ENCODE results near the gene PPP1R27. TPM values are rescaled to one million over a fixed set of nuclear protein-coding genes. Genes with fewer than 3 reads are reported as not detected.

Gene PPP1R27
- polyA plus RNA-seq, 1 donor (not counting 4 experiments of a cell fraction or from before 2014, with no cell fraction given) = 0.12 TPM

DNA sequence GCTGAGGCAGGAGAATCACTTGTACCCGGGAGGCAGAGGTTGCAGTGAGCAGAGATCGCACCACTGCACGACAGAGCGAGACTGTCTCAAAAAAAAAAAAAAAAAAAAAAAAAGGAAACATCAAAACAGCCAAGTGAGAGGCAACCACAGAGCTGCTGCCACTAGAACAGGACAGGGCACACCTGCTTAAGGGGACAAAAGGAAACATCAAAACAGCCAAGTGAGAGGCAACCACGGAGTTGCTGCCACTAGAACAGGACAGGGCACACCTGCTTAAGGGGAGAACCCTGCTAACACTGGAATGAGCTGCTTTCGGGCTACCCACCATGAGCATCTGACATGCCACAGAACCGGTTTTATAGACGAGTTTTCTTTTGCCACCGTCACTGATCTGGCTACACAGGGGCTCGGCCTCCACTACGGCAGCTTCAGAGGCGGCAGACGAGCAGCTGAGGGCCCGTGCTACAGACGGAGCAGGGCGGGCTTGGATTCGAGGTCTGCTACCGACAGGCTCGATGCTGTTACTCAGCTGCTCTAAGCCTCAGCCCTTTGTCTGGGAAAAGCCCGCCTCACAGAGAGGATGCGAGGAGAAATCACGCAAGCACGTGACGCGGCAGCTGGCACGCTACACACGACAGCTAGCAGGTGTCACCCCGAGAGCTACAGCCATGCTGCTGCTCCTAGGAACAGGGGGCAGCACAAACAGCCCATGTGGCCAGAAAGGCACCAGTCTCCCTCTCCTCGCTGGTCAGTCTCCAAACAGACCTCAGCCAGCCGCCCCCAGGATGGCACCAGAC lies 23.5 kb upstream of the PPP1R27 start:
- Histone ChIP-seq H3K4me2 (ENCODE audit: control insufficient read depth, extremely low read depth, insufficient read depth, low read depth, low read length) (peak overlapping the region; percentile 98), H3K9me3 (ENCODE audit: control insufficient read depth, low read depth, low read length) (no peaks in the 10 kb centered on the region), H3K27ac (ENCODE audit: control insufficient read depth, insufficient read depth, low read length) (no peak overlapping the region), H2AFZ (ENCODE audit: control insufficient read depth, low read length) (no peak overlapping the region), H3K27me3 (ENCODE audit: control insufficient read depth, extremely low read depth, insufficient read depth, low read length) (no peaks in the 10 kb centered on the region), H4K20me1 (ENCODE audit: control insufficient read depth, extremely low read depth, insufficient read depth, low read length) (peaks cover 20% of the 10 kb centered on the region), H3K4me3 (ENCODE audit: control insufficient read depth in 2 of 3, extremely low read depth in 1 of 3, insufficient read depth in 2 of 3, low read depth in 1 of 3, low read length in 3 of 3) (peak overlapping the region; percentile 82 to 98 (median 96)), H3K9ac (ENCODE audit: control insufficient read depth, extremely low read depth, insufficient read depth, low read length) (peak overlapping the region; percentile 96), H3K79me2 (ENCODE audit: control insufficient read depth, insufficient read depth, low read length) (peaks cover 85% of the 10 kb centered on the region), H3K4me1 (ENCODE audit: control insufficient read depth, extremely low read depth, insufficient read depth, low read length) (peaks cover 61% of the 10 kb centered on the region), H3K36me3 (ENCODE audit: control insufficient read depth in 2 of 2, extremely low read depth in 1 of 2, insufficient read depth in 2 of 2, low read length in 2 of 2) (peaks cover 30 to 46% of the 10 kb centered on the region in 2 experiments), H3K9me1 (ENCODE audit: control insufficient read depth, extremely low read depth, insufficient read depth, low read length) (peaks cover 2% of the 10 kb centered on the region)
- FAIRE-seq (no peak), DNase-seq (ENCODE audit: low read depth, low spot score) (no peak)
- dilution Hi-C loops (cut with MboI; ENCODE audit: extremely low pct_ligation_motif_present, low sequenced_read_pairs) = no loop called here
- TF ChIP-seq EZH2 (IDR thresholded peaks at IDR 0.05; ENCODE audit: low read length) (no peak), CTCF (optimal IDR thresholded peaks at IDR 0.05 in 1 of 3, IDR thresholded peaks at IDR 0.05 in 1 of 3, conservative IDR thresholded peaks at IDR 0.05 in 1 of 3; ENCODE audit: extremely low read depth in 1 of 3, insufficient read depth in 2 of 3, low read length in 3 of 3) (no peak)

DNA sequence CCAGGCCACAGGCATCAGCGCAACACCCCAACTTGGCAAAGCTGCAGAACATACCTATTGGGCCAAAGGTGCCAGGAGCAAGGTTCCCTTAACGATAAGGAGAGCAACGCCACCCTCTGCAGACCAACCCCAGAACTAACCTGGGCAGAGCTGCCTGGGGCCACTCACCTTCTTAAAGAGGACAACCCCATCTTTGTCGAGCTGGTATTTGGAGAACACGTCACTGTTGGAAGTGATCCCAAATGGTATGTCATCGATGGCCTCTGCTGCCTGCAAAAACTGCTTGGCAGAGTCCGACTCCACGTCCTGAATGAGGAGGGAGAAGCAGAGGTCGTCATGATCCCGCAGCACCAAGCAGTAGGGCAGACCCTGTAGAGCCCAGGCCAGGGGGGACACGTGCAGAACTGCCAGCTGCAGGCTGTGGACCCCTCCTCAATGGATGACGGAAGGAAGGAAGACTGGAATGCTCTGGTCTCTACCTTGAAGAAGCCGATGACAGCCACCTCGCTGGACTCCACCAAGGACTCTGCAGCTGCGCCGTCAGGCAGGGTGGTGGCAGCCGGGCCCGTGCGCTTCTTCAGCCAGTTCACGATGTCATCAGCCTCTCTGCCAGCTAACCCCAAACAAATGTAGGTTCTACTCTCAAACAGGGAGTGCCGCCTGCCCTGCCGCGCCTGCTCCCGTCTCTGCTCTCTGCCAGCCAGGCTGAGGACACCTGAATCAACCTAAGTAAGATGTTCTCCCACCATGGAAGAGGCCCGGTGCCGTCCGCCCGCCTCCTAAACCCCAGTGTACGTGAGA lies 20.3 kb upstream of the PPP1R27 start:
- TF ChIP-seq CTCF (optimal IDR thresholded peaks at IDR 0.05 in 1 of 3, IDR thresholded peaks at IDR 0.05 in 1 of 3, conservative IDR thresholded peaks at IDR 0.05 in 1 of 3; ENCODE audit: extremely low read depth in 1 of 3, insufficient read depth in 2 of 3, low read length in 3 of 3) (peak; percentile 71 to 76 (median 75)), EZH2 (IDR thresholded peaks at IDR 0.05; ENCODE audit: low read length) (no peak)
- DNase-seq (ENCODE audit: low read depth, low spot score) (peak; percentile 77), FAIRE-seq (peak; percentile 91)
- Histone ChIP-seq H3K9me1 (ENCODE audit: control insufficient read depth, extremely low read depth, insufficient read depth, low read length) (no peaks in the 10 kb centered on the region), H3K4me3 (ENCODE audit: control insufficient read depth in 2 of 3, extremely low read depth in 1 of 3, insufficient read depth in 2 of 3, low read depth in 1 of 3, low read length in 3 of 3) (peak overlapping the region in 2 of 3 experiments; percentile 7 to 20), H3K36me3 (ENCODE audit: control insufficient read depth in 2 of 2, extremely low read depth in 1 of 2, insufficient read depth in 2 of 2, low read length in 2 of 2) (peaks cover 48 to 60% of the 10 kb centered on the region in 2 experiments), H3K27me3 (ENCODE audit: control insufficient read depth, extremely low read depth, insufficient read depth, low read length) (no peaks in the 10 kb centered on the region), H3K27ac (ENCODE audit: control insufficient read depth, insufficient read depth, low read length) (peak overlapping the region; percentile 64), H3K9me3 (ENCODE audit: control insufficient read depth, low read depth, low read length) (no peaks in the 10 kb centered on the region), H3K79me2 (ENCODE audit: control insufficient read depth, insufficient read depth, low read length) (peaks cover 83% of the 10 kb centered on the region), H3K4me1 (ENCODE audit: control insufficient read depth, extremely low read depth, insufficient read depth, low read length) (peaks cover 47% of the 10 kb centered on the region), H4K20me1 (ENCODE audit: control insufficient read depth, extremely low read depth, insufficient read depth, low read length) (peaks cover 26% of the 10 kb centered on the region), H3K9ac (ENCODE audit: control insufficient read depth, extremely low read depth, insufficient read depth, low read length) (peak overlapping the region; percentile 42), H3K4me2 (ENCODE audit: control insufficient read depth, extremely low read depth, insufficient read depth, low read depth, low read length) (peak overlapping the region; percentile 49), H2AFZ (ENCODE audit: control insufficient read depth, low read length) (no peak overlapping the region)
- dilution Hi-C loops (cut with MboI; ENCODE audit: extremely low pct_ligation_motif_present, low sequenced_read_pairs) = no loop called here

Data from keratinocyte (primary cell).